GM12875 (cell line): ENCODE measurements around the gene PRKCA.
A peak's percentile ranks its signal among the peaks of the same experiment; 100 is the strongest.

Experiments
- H3K4me3 ChIP-seq: one replicate; pipeline ENCODE4 v1.5.1; 2011; ENCODE audit warnings: low read depth, low read length, control low read depth
- TF ChIP-seq, protein P1 (sequence below): IDR thresholded peaks from 2 replicates; pipeline ENCODE4 v1.5.1; 2011; ENCODE audit warnings: low read depth, mild to moderate bottlenecking, control low read depth, inconsistent platforms, low read length, moderate library complexity, borderline replicate concordance; ENCODE audit not compliant: insufficient read depth

Gene PRKCA

DNA sequence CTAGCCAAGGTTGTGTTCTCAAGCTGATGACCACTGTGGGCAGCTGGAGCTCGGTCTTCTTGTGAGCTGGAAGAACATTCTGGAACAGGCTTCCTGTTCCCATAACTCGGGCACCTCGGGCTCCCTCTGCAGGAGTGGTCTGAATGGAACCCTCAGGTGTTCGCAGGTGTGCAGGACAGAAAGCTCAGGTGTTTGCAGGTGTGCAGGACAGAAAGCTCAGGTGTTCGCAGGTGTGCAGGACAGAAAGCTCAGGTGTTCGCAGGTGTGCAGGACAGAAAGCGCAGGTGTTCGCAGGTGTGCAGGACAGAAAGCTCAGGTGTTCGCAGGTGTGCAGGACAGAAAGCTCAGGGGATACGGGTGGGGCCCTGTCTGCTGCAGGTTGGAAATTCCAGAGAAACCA is 423.5 kb downstream of the PRKCA start:
- TF ChIP-seq, protein P1, sequence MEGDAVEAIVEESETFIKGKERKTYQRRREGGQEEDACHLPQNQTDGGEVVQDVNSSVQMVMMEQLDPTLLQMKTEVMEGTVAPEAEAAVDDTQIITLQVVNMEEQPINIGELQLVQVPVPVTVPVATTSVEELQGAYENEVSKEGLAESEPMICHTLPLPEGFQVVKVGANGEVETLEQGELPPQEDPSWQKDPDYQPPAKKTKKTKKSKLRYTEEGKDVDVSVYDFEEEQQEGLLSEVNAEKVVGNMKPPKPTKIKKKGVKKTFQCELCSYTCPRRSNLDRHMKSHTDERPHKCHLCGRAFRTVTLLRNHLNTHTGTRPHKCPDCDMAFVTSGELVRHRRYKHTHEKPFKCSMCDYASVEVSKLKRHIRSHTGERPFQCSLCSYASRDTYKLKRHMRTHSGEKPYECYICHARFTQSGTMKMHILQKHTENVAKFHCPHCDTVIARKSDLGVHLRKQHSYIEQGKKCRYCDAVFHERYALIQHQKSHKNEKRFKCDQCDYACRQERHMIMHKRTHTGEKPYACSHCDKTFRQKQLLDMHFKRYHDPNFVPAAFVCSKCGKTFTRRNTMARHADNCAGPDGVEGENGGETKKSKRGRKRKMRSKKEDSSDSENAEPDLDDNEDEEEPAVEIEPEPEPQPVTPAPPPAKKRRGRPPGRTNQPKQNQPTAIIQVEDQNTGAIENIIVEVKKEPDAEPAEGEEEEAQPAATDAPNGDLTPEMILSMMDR: no peak
- H3K4me3 ChIP-seq: no peak overlapping the region

DNA sequence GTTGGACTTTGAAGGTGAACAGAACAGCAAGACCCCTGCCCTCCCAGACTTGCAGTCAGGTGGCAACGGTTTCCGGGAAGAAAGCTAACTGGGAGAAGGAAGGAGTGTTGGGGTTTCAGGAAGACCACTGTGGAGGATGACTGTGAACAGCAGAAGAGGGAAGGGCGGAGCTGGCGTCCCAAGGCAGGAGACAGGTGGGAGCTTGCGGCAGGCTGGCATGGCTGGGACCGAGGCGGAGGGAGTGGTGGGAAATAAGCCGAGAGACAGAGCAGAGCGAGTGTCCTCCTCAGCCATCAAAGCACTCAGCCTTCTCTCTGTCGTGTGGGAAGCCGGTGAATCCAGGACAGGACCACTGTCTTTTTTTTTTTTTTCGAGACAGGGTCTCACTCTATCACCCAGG is 424.0 kb downstream of the PRKCA start:
- H3K4me3 ChIP-seq: no peak overlapping the region
- TF ChIP-seq, protein P1: no peak

DNA sequence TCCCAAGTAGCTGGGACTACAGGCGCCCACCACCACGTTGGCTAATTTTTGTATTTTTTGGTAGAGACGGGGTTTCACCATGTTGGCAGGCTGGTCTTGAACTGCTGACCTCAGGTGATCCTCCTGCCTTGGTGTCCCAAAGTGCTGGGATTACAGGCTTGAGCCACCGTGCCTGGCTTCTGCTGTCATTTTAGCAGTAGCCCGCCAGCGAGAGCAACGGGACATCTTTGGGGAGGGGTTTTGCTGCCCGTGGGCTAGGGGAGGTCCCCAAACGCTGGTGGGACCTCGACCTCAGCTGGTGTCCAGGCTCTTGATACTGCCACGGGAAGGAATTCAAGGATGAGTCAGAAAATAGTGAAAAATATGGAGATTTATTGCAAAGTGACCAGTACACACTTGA is 424.4 kb downstream of the PRKCA start:
- no peak overlapping the region for H3K4me3 ChIP-seq
- TF ChIP-seq, protein P1: no peak

DNA sequence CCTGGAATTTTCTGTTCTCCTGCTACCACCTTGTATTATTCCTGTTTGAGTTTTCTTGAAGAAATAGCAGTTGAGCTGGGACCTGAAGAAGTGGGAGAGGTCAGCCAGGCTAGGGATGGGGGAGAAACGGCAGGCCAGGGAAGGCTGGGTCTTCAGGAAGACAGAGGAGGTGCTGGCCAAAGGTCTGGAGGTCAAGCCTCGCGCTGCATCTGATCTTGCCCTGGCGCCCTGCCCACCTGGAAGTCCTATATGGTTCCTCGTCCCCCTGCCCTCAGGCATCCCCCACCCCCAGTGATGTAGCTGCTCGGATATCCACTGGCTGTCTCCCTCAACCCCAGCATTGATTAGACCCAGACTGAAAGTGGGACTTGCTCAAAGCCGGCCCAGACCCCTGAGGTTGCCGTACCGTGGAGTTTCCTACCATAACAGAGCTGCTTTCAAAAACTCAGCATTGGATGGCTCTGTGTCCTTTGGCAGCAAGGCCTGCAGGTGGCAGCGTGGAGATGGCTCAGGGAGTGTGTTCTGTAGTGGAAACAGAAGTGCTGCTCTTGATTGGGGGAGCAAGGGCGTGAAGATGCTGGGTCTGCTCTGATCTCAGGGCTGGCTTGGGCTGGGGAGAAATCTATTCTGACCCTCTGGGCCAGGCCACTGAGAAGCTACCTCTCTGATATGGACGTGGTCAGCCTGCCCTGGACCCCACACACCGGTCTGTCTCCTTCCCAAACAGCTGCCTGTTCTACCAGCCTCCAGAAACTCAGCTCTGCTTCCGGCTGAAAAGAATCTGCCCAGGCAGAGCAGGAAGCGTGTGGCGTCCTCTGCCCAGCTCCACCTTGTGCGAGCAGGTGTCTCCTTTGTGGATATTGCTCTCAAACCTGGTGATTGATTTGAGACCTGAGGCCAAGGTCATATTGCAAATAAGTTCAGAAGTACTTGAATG is 425.5 kb downstream of the PRKCA start:
- H3K4me3 ChIP-seq: no peak overlapping the region
- TF ChIP-seq, protein P1: peak; percentile 71

DNA sequence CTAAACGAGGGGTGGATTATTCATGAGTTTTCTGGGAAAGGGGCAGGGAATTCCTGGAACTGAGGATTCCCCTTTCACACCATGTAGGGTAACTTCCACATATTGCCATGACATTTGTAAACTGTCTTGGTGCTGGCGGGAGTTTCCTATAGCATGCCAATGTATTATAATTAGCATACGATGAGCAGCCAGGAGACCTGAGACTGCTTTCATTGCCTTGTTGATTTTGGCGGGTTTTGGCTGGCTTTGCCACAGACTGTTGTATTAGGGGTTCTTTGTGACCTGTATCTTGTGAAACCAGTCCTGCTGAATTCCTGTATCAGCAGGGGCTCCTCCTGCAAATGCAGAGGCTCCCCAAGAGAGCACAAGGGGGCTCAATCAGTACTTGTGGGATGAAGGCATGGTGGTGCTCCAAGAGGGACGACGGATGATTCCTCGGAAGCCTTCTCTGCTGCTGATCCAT is 428.1 kb downstream of the PRKCA start:
- no peak overlapping the region for H3K4me3 ChIP-seq
- TF ChIP-seq, protein P1: no peak

DNA sequence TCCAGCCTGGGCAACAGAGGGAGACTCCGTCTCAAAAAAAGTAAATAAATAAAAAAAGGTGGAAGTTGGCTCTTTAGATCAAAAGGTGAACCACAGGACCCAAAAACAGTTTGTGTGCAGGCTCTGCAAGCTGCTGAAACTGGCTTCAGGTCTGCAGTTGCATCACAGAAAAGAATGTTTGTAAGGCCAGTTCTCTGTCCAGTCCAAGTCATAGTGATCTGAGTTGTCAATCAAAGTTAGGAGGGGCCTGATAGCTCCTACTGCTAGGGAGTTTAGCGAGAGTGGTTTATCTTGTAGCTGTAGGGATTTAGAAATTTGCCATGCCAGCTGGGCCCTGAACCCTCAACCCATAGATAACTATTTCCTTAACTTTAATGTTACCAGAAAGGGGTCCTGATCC is 431.3 kb downstream of the PRKCA start:
- TF ChIP-seq, protein P1: no peak
- H3K4me3 ChIP-seq: no peak overlapping the region

DNA sequence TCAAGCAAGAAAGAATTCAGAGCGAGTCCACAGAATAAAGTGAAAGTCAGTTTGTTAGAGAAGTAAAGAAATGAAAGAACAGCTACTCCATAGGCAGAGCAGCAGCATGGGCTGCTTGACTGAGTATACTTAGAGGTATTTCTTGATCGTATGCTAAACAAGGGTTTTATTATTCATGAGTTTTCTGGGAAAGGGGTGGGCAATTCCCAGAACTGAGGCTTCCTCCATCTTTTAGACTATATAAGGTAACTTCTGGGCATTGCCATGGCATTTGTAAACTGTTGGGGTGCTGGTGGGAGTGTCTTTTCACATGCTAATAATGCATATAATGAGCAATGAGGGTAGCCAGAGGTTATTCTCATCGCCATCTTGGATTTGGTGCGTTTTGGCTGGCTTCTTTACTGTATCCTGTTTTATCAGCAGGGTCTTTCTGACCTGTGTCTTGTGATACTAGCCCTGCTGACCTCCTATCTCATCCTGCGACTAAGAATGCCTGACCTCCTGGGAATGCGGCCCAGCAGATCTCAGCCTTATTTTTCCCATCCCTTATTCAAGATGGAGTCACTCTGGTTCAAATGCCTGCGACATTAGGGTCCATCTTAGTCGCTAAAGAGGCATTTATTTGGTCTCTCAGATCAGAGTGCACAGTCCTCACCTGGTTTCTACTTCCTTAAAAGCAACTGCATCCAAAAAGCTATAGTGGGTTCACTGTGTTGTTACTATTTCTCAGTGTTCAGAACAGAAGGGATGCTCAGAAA is 432.0 kb downstream of the PRKCA start:
- TF ChIP-seq, protein P1: no peak
- no peak overlapping the region for H3K4me3 ChIP-seq
